ENCODE measurements around the gene CDAN1.

The CDAN1 gene

DNA sequence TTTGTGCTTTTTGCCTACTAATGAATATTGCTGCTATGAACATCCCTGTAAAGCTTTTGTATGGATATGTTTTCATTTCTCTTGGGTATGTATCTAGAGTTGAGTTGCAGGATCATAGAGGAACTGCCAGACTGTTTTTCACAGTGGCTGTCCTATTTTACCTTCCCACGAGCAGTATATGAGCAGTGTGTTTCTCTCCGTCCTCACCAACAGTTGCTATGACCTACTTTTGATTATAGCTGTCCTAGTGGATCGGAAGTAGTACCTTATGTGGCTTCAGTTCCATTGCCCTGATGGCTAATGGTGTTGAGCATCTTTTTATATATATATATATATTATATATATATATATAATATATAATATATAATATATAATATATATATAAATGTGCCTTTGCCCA lies 25.2 kb downstream of the CDAN1 start:
- TF ChIP-seq GABPA (IDR thresholded peaks at IDR 0.05; ENCODE audit: low read depth) = no peak
- TF ChIP-seq REST (IDR thresholded peaks at IDR 0.05; ENCODE audit: insufficient replicate concordance, low read depth) = no peak
- TF ChIP-seq CTCF (IDR thresholded peaks at IDR 0.05; ENCODE audit: insufficient read depth, low read length) = no peak

DNA sequence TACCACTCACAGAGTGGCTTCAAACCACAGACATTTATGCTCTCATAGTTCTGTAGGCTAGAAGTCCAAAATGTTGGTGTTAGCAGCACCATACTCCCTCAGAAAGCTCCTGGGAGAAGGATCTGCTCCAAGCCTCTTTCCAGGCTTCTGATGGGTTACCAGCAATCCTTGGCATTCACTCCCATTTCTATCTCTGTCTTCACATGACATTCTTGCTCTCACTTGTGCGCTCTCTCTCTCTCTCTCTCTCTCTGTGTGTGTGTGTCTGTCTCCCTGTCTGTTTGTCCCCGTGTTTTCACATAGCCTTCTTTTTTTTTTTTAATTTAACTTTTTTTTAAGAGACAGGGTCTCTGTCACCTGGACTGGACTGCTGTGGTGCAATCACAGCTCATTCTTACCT lies 26.3 kb downstream of the CDAN1 start:
- no peak overlapping the region for H3K4me3 ChIP-seq (replicated peaks; ENCODE audit: insufficient read depth, low read length)
- no peak for DNase-seq (ENCODE audit: low read depth in 1 of 2, low spot score in 1 of 2)
- no peaks in the 10 kb centered on the region for H3K27me3 ChIP-seq (ENCODE audit: insufficient read depth, poor library complexity, severe bottlenecking)
- TF ChIP-seq CTCF (IDR thresholded peaks at IDR 0.05; ENCODE audit: insufficient read depth, low read length) (no peak), REST (IDR thresholded peaks at IDR 0.05; ENCODE audit: insufficient replicate concordance, low read depth) (no peak), SPI1 (IDR thresholded peaks at IDR 0.05; ENCODE audit: borderline replicate concordance, low read depth) (no peak), GABPA (IDR thresholded peaks at IDR 0.05; ENCODE audit: low read depth) (no peak), POLR2AphosphoS5 (IDR thresholded peaks at IDR 0.05; ENCODE audit: low read depth) (no peak)
- H3K27ac ChIP-seq (replicated peaks) = no peak overlapping the region

More for the DNA sequence above, 25.2 kb downstream of the CDAN1 start:
- Histone ChIP-seq H3K27ac (replicated peaks) (no peak overlapping the region), H3K27me3 (ENCODE audit: insufficient read depth, poor library complexity, severe bottlenecking) (no peaks in the 10 kb centered on the region), H3K4me3 (replicated peaks; ENCODE audit: insufficient read depth, low read length) (no peak overlapping the region)
- no peak for DNase-seq (ENCODE audit: low read depth in 1 of 2, low spot score in 1 of 2)

DNA sequence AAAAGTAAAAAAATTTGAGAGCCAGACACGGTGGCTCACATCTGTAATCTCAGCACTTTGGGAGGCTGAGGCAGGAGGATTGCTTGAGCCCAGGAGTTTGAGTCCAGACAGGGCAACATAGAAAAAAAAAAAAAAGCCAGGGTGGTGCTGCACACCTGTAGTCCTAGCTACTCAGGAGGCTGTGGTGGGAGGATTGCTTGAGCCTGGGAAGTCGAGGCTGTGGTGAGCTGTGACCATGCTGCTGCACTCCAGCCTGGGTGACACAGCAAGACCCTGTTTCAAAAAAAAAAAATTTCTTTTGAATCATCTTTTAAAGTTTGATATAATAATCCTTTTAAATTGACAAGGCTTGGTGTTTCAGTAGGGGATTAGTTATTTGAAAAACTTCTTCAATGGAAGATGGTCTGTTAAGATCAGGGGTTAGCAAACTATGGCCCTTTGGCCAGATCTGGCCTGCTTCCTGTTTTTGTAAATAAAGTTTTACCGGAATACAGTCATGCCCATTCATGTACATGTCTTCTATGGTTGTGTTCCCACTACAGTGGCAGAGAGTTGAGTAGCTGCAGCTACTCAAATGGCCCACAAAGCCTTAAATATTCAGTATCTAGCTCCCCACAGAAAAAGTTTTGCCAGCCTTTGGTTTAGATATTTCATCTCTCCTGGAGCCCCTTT lies 28.9 kb downstream of the CDAN1 start:
- no peak for DNase-seq (ENCODE audit: low read depth in 1 of 2, low spot score in 1 of 2)
- no peak overlapping the region for H3K4me3 ChIP-seq (replicated peaks; ENCODE audit: insufficient read depth, low read length)
- TF ChIP-seq CTCF (IDR thresholded peaks at IDR 0.05; ENCODE audit: insufficient read depth, low read length) = no peak
- peak; percentile 19; the same call in 1 of the 2 replicates for TF ChIP-seq SPI1 (IDR thresholded peaks at IDR 0.05; ENCODE audit: borderline replicate concordance, low read depth)
- H3K27me3 ChIP-seq (ENCODE audit: insufficient read depth, poor library complexity, severe bottlenecking) = no peaks in the 10 kb centered on the region
- H3K27ac ChIP-seq (replicated peaks) = no peak overlapping the region

DNA sequence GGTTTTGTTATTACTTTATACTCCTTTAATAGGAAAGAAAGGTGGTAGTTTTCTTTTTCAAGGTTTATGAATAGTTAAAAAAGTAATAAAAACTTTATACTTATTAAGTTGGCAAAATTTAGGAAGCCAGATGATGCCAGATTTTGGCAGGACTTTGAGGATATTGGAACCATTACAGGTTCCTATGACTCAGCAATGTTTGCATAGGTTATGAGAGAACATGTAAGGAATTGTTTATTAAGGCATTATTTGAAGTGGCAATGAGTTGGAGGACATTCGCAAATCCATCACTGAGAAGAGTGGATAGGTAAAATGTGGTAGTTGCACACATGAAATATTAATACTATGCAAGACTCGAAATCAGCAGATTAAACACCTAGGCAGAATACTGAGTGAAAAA lies 29.9 kb downstream of the CDAN1 start:
- H3K27me3 ChIP-seq (ENCODE audit: insufficient read depth, poor library complexity, severe bottlenecking) = no peaks in the 10 kb centered on the region
- no peak for DNase-seq (ENCODE audit: low read depth in 1 of 2, low spot score in 1 of 2)
- no peak overlapping the region for H3K27ac ChIP-seq (replicated peaks)
- H3K4me3 ChIP-seq (replicated peaks; ENCODE audit: insufficient read depth, low read length) = no peak overlapping the region
- TF ChIP-seq REST (IDR thresholded peaks at IDR 0.05; ENCODE audit: insufficient replicate concordance, low read depth) (no peak), POLR2AphosphoS5 (IDR thresholded peaks at IDR 0.05; ENCODE audit: low read depth) (no peak), SPI1 (IDR thresholded peaks at IDR 0.05; ENCODE audit: borderline replicate concordance, low read depth) (no peak), GABPA (IDR thresholded peaks at IDR 0.05; ENCODE audit: low read depth) (no peak), CTCF (IDR thresholded peaks at IDR 0.05; ENCODE audit: insufficient read depth, low read length) (no peak)
